Skeletal muscle tissue (tissue), 4 donors: Measurements from ENCODE around the gene TEX19. TPM values are rescaled to one million over a fixed set of nuclear protein-coding genes. Genes with fewer than 3 reads are reported as not detected.
"Not testable (repeated sequence)": the region's sequence is repeated elsewhere in the genome, so short reads cannot be mapped to it uniquely, and the experiment has no call there.

Experiments used
- H3K27ac ChIP-seq: one replicate; pipeline ENCODE4 v1.7.0; 2013; ENCODE audit warnings: mild to moderate bottlenecking, low read depth, low read length, inconsistent platforms
- H3K27me3 ChIP-seq, 3 donors: one replicate each; pipeline ENCODE4 v1.7.0; 2013; ENCODE audit warnings: low read length in 3 of 3; ENCODE audit not compliant: control insufficient read depth in 3 of 3, insufficient read depth in 3 of 3
- H3K36me3 ChIP-seq, 3 donors: one replicate each; pipeline ENCODE4 v1.7.0; 2013; ENCODE audit warnings: low read length in 3 of 3; ENCODE audit not compliant: control insufficient read depth in 3 of 3, insufficient read depth in 3 of 3
- H3K4me1 ChIP-seq, 3 donors: one replicate each; pipeline ENCODE4 v1.7.0; 2013; ENCODE audit warnings: low read length in 3 of 3, mild to moderate bottlenecking in 3 of 3; ENCODE audit not compliant: control insufficient read depth in 3 of 3, insufficient read depth in 3 of 3
- H3K4me3 ChIP-seq, 3 donors: one replicate each; pipeline ENCODE4 v1.7.0; 2013; ENCODE audit warnings: low read length in 3 of 3
- H3K9ac ChIP-seq, 3 donors: one replicate each; pipeline ENCODE4 v1.7.0; 2013; ENCODE audit warnings: low read length in 3 of 3, mild to moderate bottlenecking in 3 of 3, moderate library complexity in 2 of 3, low read depth in 1 of 3
- H3K9me3 ChIP-seq, 3 donors: one replicate each; pipeline ENCODE4 v1.7.0; 2013; ENCODE audit warnings: low read length in 3 of 3; ENCODE audit not compliant: control insufficient read depth in 3 of 3
- total RNA-seq: library from RNA; depleted of rRNA; stranded (reverse); fragments of >200 nt; gene quantifications from one replicate; pipeline ENCODE4 v1.2.3, GENCODE V29; 2014
- donor health status: Osteomylitis.

Gene TEX19
- total RNA-seq, 1 donor from 2014 or later, result 0.52 TPM

DNA sequence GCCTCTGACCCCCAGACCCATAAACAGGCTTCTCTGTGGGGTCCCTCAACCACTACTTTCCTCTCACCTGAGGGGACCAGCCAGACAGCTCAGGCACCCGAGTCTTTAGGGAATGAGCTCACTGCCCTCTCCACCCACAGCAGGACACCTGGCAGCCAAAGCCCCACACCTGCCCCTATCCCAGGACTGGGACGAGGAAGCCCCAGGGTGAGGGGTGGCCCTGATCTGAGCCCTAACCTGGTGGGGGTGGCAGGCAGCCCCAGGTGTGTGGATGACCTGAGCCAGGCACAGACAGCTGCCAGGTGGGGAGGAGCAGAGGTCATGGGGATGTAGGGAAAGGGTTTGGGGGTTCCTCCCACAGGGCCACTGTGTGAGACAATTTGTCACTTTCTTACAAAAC is 1.7 kb upstream of the TEX19 start:
- Histone ChIP-seq H3K4me3 (no peak overlapping the region), H3K27me3 (peaks cover 19 to 42% (median 25%) of the 10 kb centered on the region in 3 donors), H3K9ac (no peak overlapping the region), H3K9me3 (no peaks in the 10 kb centered on the region), H3K4me1 (peaks cover 7 to 8% (median 8%) of the 10 kb centered on the region in 3 donors), H3K36me3 (no peaks in the 10 kb centered on the region), H3K27ac (no peak overlapping the region)

DNA sequence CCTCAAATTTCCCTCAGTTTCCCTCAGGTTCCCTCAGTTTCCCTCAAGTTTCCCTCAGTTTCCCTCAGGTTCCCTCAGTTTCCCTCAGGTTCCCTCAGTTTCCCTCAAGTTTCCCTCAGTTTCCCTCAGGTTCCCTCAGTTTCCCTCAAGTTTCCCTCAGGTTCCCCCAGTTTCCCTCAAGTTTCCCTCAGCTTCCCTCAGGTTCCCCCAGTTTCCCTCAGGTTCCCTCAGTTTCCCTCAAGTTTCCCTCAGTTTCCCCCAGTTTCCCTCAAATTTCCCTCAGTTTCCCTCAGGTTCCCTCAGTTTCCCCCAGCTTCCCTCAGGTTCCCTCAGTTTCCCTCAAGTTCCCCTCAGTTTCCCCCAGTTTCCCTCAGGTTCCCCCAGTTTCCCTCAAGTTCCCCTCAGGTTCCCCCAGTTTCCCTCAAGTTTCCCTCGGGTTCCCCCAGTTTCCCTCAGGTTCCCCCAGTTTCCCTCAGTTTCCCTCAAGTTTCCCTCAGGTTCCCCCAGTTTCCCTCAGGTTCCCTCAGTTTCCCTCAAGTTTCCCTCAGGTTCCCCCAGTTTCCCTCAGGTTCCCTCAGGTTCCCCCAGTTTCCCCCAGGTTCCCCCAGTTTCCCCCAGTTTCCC is 516 bp downstream of the TEX19 start:
- not testable (repeated sequence) for H3K9me3 ChIP-seq, H3K4me3 ChIP-seq, H3K36me3 ChIP-seq, H3K4me1 ChIP-seq, H3K9ac ChIP-seq, H3K27ac ChIP-seq
- peaks cover 15 to 35% (median 25%) of the 10 kb centered on the region in 3 donors for H3K27me3 ChIP-seq

DNA sequence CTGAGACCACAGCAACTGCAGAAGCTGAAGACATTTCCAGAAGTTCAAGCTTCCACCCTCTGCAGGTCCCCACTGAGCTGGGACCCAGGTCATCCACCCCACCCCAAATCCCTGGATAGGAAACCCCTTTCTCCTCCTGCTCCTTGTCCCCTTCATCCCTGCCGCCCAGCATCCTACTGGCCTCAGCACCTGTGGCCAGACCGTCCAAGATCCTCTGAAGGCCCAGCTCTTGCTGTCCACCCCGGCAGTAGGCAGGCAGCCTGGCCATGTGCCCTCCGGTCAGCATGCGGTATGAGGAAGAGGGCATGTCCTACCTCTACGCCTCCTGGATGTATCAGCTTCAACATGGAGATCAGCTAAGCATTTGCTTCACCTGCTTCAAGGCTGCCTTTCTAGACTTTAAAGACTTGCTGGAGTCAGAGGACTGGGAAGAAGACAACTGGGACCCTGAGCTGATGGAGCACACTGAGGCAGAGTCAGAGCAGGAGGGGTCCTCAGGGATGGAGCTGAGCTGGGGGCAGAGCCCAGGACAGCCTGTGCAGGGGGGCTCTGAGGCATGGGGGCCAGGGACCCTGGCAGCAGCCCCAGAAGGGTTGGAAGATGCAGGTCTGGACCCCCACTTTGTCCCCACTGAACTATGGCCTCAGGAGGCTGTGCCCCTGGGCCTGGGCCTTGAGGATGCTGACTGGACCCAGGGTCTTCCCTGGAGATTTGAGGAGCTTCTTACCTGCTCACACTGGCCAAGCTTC is 3.0 kb downstream of the TEX19 start:
- Histone ChIP-seq H3K36me3 (no peaks in the 10 kb centered on the region), H3K9ac (no peak overlapping the region), H3K9me3 (no peaks in the 10 kb centered on the region), H3K4me1 (peaks cover 0 to under 1% (median 0%) of the 10 kb centered on the region in 3 donors), H3K27ac (no peak overlapping the region), H3K27me3 (peaks cover 9 to 13% (median 11%) of the 10 kb centered on the region in 3 donors), H3K4me3 (no peak overlapping the region)

GRCh38 chr17:82365606-82366295 is 6.7 kb downstream of the TEX19 start:
- Histone ChIP-seq H3K4me3 (no peak overlapping the region), H3K27ac (no peak overlapping the region), H3K27me3 (peaks cover 8 to 18% (median 14%) of the 10 kb centered on the region in 3 donors), H3K9ac (no peak overlapping the region), H3K9me3 (no peaks in the 10 kb centered on the region), H3K36me3 (no peaks in the 10 kb centered on the region), H3K4me1 (peaks cover 3 to 5% (median 3%) of the 10 kb centered on the region in 3 donors)

GRCh38 chr17:82366749-82367148 is 7.7 kb downstream of the TEX19 start:
- H3K36me3 ChIP-seq, result no peaks in the 10 kb centered on the region
- H3K9me3 ChIP-seq, result no peaks in the 10 kb centered on the region
- peaks cover 12 to 24% (median 22%) of the 10 kb centered on the region in 3 donors for H3K27me3 ChIP-seq
- peaks cover 8 to 12% (median 11%) of the 10 kb centered on the region in 3 donors for H3K4me1 ChIP-seq
- H3K9ac ChIP-seq, result no peak overlapping the region
- H3K4me3 ChIP-seq, result no peak overlapping the region
- H3K27ac ChIP-seq, result no peak overlapping the region

DNA sequence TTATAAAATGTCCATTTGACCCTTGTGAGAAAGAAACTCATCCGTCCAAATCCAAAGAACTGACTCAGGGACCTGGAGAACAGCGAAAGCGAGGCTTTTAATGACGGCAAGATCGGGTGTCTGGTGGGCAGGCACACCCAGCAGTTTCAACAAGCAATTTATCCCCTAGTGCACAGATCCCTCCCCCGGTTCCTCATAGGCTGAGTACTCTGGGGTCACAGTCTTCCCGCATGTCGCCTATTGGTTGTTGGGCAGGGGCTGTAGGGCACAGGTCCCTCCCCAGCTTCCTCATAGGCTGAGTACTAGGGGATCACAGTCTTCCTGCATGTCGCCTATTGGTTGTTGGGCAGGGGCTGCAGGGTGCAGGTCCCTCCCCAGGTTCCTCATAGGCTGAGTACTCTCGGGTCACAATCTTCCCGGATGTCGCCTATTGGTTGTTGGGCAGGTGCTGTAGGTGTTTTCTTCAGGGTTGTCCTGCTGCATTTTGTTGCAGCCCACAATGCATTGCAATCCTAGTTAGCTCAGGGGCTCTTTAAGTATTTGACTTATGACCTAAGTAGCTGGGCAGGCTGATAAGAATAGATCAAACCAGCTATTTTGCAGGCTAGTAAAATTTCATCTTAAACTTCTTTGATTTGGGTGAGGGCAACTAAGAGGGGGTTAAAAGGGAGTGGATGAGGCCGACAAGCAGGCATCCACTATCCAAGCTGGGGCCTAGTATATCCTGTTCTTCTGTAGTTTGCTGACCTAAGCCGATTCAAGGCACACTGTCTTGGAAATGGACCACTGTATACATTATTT is 8.9 kb downstream of the TEX19 start:
- no peak overlapping the region for H3K27ac ChIP-seq
- H3K27me3 ChIP-seq, result peaks cover 12 to 33% (median 31%) of the 10 kb centered on the region in 3 donors
- no peak overlapping the region for H3K9ac ChIP-seq
- H3K9me3 ChIP-seq, result no peaks in the 10 kb centered on the region
- H3K4me1 ChIP-seq, result peaks cover 8 to 23% (median 16%) of the 10 kb centered on the region in 3 donors
- no peaks in the 10 kb centered on the region for H3K36me3 ChIP-seq
- no peak overlapping the region for H3K4me3 ChIP-seq

DNA sequence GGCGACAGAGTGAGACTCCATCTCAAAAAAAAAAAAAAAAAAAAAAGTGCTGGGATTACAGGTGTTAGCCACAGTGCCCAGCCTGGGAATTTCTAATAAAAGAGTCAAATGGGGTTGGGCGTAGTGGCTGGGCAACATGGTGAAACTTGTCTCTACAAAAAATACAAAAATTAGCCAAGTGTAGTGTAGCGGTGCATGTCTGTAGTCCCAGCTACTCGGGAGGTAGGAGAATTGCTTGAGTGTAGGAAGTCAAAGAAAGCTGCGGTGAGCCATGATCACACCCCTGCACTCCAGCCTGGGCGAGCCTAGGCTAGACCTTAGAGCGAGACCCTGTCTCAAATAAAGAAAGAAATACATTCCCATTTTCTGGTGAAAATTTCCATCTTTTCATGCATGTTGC is 10.2 kb downstream of the TEX19 start:
- peaks cover 15 to 33% (median 31%) of the 10 kb centered on the region in 3 donors for H3K27me3 ChIP-seq

GRCh38 chr17:82370471-82371332 is 11.7 kb downstream of the TEX19 start:
- H3K27ac ChIP-seq, result no peak overlapping the region
- no peaks in the 10 kb centered on the region for H3K9me3 ChIP-seq
- peaks cover 25 to 42% (median 41%) of the 10 kb centered on the region in 3 donors for H3K27me3 ChIP-seq
- peaks cover 8 to 23% (median 16%) of the 10 kb centered on the region in 3 donors for H3K4me1 ChIP-seq
- peak overlapping the region in 2 of 3 donors; percentile 40 to 57 for H3K9ac ChIP-seq
- no peaks in the 10 kb centered on the region for H3K36me3 ChIP-seq
- peak overlapping the region; percentile 52 to 71 (median 65) for H3K4me3 ChIP-seq

More for the DNA sequence above, 10.2 kb downstream of the TEX19 start:
- Histone ChIP-seq H3K9me3 (no peaks in the 10 kb centered on the region), H3K4me1 (peaks cover 8 to 23% (median 16%) of the 10 kb centered on the region in 3 donors), H3K27ac (no peak overlapping the region), H3K9ac (no peak overlapping the region), H3K4me3 (no peak overlapping the region), H3K36me3 (no peaks in the 10 kb centered on the region)
